ENCODE measurements around the gene MARCHF3.

- TF ChIP-seq CTCF (conservative IDR thresholded peaks at IDR 0.05; ENCODE audit: low read length): no peak
- no peak for TF ChIP-seq EZH2phosphoT487 (IDR thresholded peaks at IDR 0.05; ENCODE audit: borderline replicate concordance, low read depth, low read length)
Measured at GRCh38 chr5:126998201-126998631, 32.1 kb downstream of the MARCHF3 start.
